Endodermal cell (in vitro differentiated cells): ENCODE measurements around the gene APOL3. TPM values are rescaled to one million over a fixed set of nuclear protein-coding genes. Genes with fewer than 3 reads are reported as not detected.
A peak's percentile ranks its signal among the peaks of the same experiment; 100 is the strongest.

Source experiments
- DNase-seq: peaks from one replicate; pipeline ENCODE4 v3.0.0-alpha.2; 2017
- H3K27ac ChIP-seq: 2 replicates; pipeline ENCODE4 v1.5.1; 2013; ENCODE audit warnings: mild to moderate bottlenecking, low read depth, low read length, moderate library complexity
- H3K27me3 ChIP-seq: 2 replicates; pipeline ENCODE4 v1.6.1; 2013; ENCODE audit warnings: mild to moderate bottlenecking, low read length, moderate library complexity; ENCODE audit not compliant: insufficient read depth, control insufficient read depth, poor library complexity, severe bottlenecking
- H3K36me3 ChIP-seq: 2 replicates; pipeline ENCODE4 v1.7.0; 2013; ENCODE audit warnings: mild to moderate bottlenecking, low read length, moderate library complexity; ENCODE audit not compliant: control insufficient read depth, insufficient read depth
- H3K4me1 ChIP-seq: one replicate; pipeline ENCODE4 v1.7.0; 2013; ENCODE audit warnings: low read length; ENCODE audit not compliant: control insufficient read depth, insufficient read depth
- H3K4me3 ChIP-seq: 2 replicates; pipeline ENCODE4 v1.5.1; 2013; ENCODE audit warnings: mild to moderate bottlenecking, low read length, moderate library complexity
- H3K9ac ChIP-seq: 2 replicates; pipeline ENCODE4 v1.6.1; 2013; ENCODE audit warnings: mild to moderate bottlenecking, low read length, moderate library complexity; ENCODE audit not compliant: poor library complexity, severe bottlenecking; ENCODE audit errors: extremely low read depth
- H3K9me3 ChIP-seq: 2 replicates; pipeline ENCODE4 v1.6.1; 2013; ENCODE audit warnings: mild to moderate bottlenecking, low read length, moderate library complexity; ENCODE audit not compliant: control insufficient read depth
- H3K27ac Mint-ChIP-seq: 2 replicates; pipeline ENCODE4 v1.8.0; 2020; ENCODE audit warnings: mixed read lengths
- H3K27me3 Mint-ChIP-seq: 2 replicates; pipeline ENCODE4 v1.8.0; 2021; ENCODE audit warnings: mild to moderate bottlenecking, mixed read lengths; ENCODE audit not compliant: insufficient read depth
- H3K36me3 Mint-ChIP-seq: 2 replicates; pipeline ENCODE4 v1.8.0; 2020; ENCODE audit warnings: low read depth, mixed read lengths
- H3K4me1 Mint-ChIP-seq: 2 replicates; pipeline ENCODE4 v1.8.0; 2020; ENCODE audit warnings: mixed read lengths
- H3K4me3 Mint-ChIP-seq: 2 replicates; pipeline ENCODE4 v1.8.0; 2020; ENCODE audit warnings: mild to moderate bottlenecking, moderate library complexity, mixed read lengths
- H3K9me3 Mint-ChIP-seq: 2 replicates; pipeline ENCODE4 v1.8.0; 2020; ENCODE audit warnings: mild to moderate bottlenecking, mixed read lengths
- CTCF ChIP-seq: fragments of 200-600 bp; sonication (generic); conservative IDR thresholded peaks from 2 replicates; pipeline ENCODE4 v1.5.0; 2021; ENCODE audit warnings: antibody characterized with exemption, mild to moderate bottlenecking
- WGBS, 2 experiments: methylation state at CpG; one replicate each; pipeline versions ENCODE4 v1.1.5 to v1.1.7; 2013; ENCODE audit warnings: missing lambda C conversion rate in 2 of 2, mixed read lengths in 1 of 2; ENCODE audit not compliant: insufficient coverage in 1 of 2, insufficient read length in 1 of 2; 5-methylcytosine and 5-hydroxymethylcytosine counted together
- total RNA-seq, 2 donors: library from RNA; stranded (reverse); fragmentation: NEBNext Ultra II Directional in 1 of 2; extraction: Animal tissue kit (Norgen Biotek cat#: 25700) in 1 of 2; gene quantifications; 2 replicates in 1 of 2; 3 replicates in 1 of 2; pipeline ENCODE4 v1.2.1, GENCODE V29; 2021

The APOL3 gene
- total RNA-seq, 2 donors from 2014 or later = 0.46 to 1.1 TPM

DNA sequence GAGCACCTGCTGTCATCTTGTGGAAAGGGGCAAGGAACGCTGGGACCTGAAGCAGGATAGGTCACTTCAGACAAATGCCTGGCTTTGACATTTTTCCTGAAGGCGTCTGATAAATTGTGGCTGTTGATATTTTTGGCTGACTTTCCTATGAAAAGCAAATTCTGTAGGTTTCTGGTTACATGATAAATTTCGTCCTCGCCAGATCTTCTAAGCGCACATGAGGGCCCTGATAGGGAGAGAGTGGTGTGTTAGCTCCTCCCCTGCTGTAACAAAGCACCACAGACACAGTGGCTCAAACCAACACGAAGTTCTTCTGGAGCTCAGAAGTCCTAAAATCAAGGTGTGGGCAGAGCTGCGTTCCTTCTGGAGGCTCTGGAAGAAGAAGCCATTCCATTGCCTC lies 21.5 kb upstream of the APOL3 start:
- Mint-ChIP-seq H3K27me3 (no peaks in the 10 kb centered on the region), H3K9me3 (no peaks in the 10 kb centered on the region), H3K27ac (no peak overlapping the region), H3K4me1 (peaks cover 18% of the 10 kb centered on the region), H3K36me3 (no peaks in the 10 kb centered on the region), H3K4me3 (no peak overlapping the region)
- DNase-seq = peak; percentile 26
- TF ChIP-seq CTCF = no peak
- WGBS, 2 experiments = 93% methylated on average over 6 to 7 of the region's 7 CpGs
- Histone ChIP-seq H3K36me3 (no peaks in the 10 kb centered on the region), H3K4me1 (peaks cover 13% of the 10 kb centered on the region), H3K9me3 (peaks cover 3% of the 10 kb centered on the region), H3K27ac (no peak overlapping the region), H3K4me3 (no peak overlapping the region), H3K27me3 (no peaks in the 10 kb centered on the region), H3K9ac (no peak overlapping the region)

GRCh38 chr22:36180928-36181327 lies 20.4 kb upstream of the APOL3 start:
- TF ChIP-seq CTCF = no peak
- Histone ChIP-seq H3K27ac (no peak overlapping the region), H3K9ac (no peak overlapping the region), H3K4me1 (peaks cover 13% of the 10 kb centered on the region), H3K4me3 (no peak overlapping the region), H3K9me3 (peaks cover 9% of the 10 kb centered on the region), H3K36me3 (no peaks in the 10 kb centered on the region), H3K27me3 (no peaks in the 10 kb centered on the region)
- H3K4me1 Mint-ChIP-seq = peaks cover 18% of the 10 kb centered on the region
- no peaks in the 10 kb centered on the region for H3K27me3 Mint-ChIP-seq
- no peak overlapping the region for H3K4me3 Mint-ChIP-seq
- no peaks in the 10 kb centered on the region for H3K9me3 Mint-ChIP-seq
- no peak for DNase-seq
- H3K27ac Mint-ChIP-seq = no peak overlapping the region
- 98 to 100% methylated on average over 6 of the region's 6 CpGs for WGBS, 2 experiments
- H3K36me3 Mint-ChIP-seq = no peaks in the 10 kb centered on the region

DNA sequence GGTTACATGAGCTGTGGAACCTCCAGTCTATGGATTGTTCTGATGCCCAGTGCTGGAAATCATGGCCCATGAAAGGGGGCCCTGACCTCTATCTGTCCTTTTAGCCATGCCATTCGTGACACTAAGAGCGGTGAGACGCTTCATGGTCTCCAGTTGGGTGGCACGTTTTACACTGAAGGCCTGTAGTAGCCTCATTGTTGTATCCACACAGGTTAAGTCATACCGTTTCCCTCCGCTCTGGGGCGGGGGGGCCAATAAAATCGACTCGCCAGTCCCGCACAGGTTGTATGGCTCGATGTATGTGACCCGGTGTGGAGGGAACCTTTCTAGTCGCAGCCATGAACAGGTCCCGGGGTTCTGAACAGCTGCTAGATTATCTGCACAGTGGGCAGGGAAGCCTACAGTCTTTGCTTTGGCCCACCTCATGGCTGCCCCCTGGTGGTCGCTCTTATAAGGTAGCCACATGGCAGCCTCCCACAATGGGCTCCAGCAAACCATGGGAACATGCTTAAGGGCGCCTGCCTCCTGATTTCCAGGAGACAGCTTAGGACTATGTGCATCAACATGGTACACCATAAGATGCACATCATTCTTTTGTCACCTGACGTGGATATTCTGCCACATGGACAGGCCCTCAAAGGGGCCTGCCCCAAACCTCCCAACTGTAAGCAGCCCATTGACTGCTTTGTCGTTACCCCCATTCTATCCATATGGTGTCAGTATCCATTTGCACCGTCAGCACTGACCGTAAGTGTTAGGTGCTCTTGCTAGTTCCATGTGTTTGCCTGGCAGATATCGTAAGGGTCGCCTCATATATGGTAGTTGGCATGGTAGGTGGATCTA lies 19.7 kb upstream of the APOL3 start:
- Mint-ChIP-seq H3K27ac (peak overlapping the region; percentile 22), H3K9me3 (peaks cover 2% of the 10 kb centered on the region), H3K36me3 (no peaks in the 10 kb centered on the region), H3K4me1 (peaks cover 18% of the 10 kb centered on the region), H3K4me3 (no peak overlapping the region), H3K27me3 (no peaks in the 10 kb centered on the region)
- TF ChIP-seq CTCF = peak; percentile 94
- Histone ChIP-seq H3K36me3 (no peaks in the 10 kb centered on the region), H3K4me1 (peaks cover 13% of the 10 kb centered on the region), H3K9ac (no peak overlapping the region), H3K27ac (no peak overlapping the region), H3K4me3 (no peak overlapping the region), H3K27me3 (no peaks in the 10 kb centered on the region), H3K9me3 (peaks cover 9% of the 10 kb centered on the region)
- DNase-seq = peak; percentile 95
- WGBS, 2 experiments = 76% methylated on average over 18 to 22 of the region's 22 CpGs
